HEK293 (cell line): Measurements from ENCODE around the gene SGMS1.

Source experiments
- SETDB1 ChIP-seq: IDR thresholded peaks from one replicate; pipeline ENCODE4 v1.6.1; 2017; ENCODE audit warnings: mild to moderate bottlenecking, low read length, moderate library complexity, mixed read lengths; ENCODE audit not compliant: insufficient read length
- ZNF140 ChIP-seq: fragments of 450-650 bp; formaldehyde crosslinking; IDR thresholded peaks from 2 replicates; pipeline ENCODE4 v1.5.1; 2016; ENCODE audit warnings: missing biosample characterization, missing genetic modification characterization

GRCh38 chr10:50574305-50574704 lies 49.5 kb downstream of the SGMS1 start:
- TF ChIP-seq ZNF140 (tag by site-specific recombination) (no peak), SETDB1 (no peak)
